Activated naive CD8-positive, alpha-beta T cell treated with anti-CD3 and anti-CD28 coated beads for 36 hours (primary cell): Measurements from ENCODE around the gene BAZ1B. TPM values are rescaled to one million over a fixed set of nuclear protein-coding genes. Genes with fewer than 3 reads are reported as not detected.
"Not testable (repeated sequence)": the region's sequence is repeated elsewhere in the genome, so short reads cannot be mapped to it uniquely, and the experiment has no call there.

Experiments
- DNase-seq: peaks from one replicate; pipeline ENCODE4 v3.0.0; 2021
- H3K27ac Mint-ChIP-seq: one replicate; pipeline ENCODE4 v1.8.0; 2022; ENCODE audit warnings: mild to moderate bottlenecking, moderate library complexity, mixed read lengths
- H3K27me3 Mint-ChIP-seq: one replicate; pipeline ENCODE4 v1.8.0; 2022; ENCODE audit warnings: mild to moderate bottlenecking, mixed read lengths
- H3K36me3 Mint-ChIP-seq: one replicate; pipeline ENCODE4 v1.8.0; 2021; ENCODE audit warnings: mild to moderate bottlenecking, mixed read lengths
- H3K4me1 Mint-ChIP-seq: one replicate; pipeline ENCODE4 v1.8.0; 2021; ENCODE audit warnings: mixed read lengths
- H3K4me3 Mint-ChIP-seq: one replicate; pipeline ENCODE4 v1.8.0; 2022; ENCODE audit warnings: mild to moderate bottlenecking, moderate library complexity, mixed read lengths
- H3K9me3 Mint-ChIP-seq: one replicate; pipeline ENCODE4 v1.8.0; 2022; ENCODE audit warnings: mixed read lengths
- total RNA-seq, 2 experiments: library from RNA; stranded (reverse); gene quantifications; one replicate each; pipeline ENCODE4 v1.2.3, GENCODE V29; 2021

Gene BAZ1B
- total RNA-seq, 2 experiments from 2014 or later = 107 to 108 TPM

DNA sequence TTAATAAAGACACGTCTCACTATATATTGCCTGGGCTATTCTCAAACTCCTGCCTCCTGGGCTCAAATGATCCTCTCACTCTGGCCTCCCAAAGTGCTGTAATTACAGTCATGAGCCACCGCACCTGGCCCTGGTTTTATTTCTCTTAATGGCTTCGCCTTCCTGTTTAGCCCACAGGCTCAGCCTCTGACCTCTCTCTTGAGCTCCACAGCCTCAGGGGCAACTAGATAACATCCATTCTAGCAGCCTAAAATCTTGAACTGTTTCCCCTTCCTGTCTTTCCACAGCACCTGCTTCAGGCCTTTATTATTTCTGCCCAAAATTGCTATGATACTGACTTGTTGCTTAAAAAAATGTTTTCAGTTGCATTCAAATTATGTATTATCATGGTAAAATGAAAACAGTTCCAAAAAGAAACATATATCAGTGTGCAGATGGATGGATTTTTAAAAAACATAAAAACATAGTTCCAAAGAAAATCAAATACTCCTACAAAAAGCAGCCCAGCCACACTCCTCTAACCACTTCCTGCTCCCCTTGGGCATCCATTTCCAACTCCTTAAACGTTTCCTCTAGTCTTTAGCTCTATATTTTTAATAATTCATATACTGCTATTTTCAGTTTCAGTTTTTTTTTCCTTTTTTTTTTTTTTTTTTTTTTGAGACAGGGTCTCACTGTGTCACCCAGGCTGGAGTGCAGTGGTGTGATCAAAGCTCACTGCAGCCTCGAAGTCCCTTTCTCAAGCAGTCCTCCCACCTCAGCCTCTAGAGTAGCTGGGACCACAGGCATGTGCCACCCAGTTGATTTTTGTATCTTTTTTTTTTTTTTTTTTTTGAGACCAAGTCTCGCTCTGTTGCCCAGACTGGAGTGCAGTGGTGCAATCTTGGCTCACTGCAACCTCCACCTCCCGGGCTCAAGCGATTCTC lies 5.1 kb upstream of the BAZ1B start:
- peak overlapping the region; percentile 55 for H3K4me3 Mint-ChIP-seq
- H3K9me3 Mint-ChIP-seq = no peaks in the 10 kb centered on the region
- H3K27ac Mint-ChIP-seq = peak overlapping the region; percentile 89
- peaks cover 33% of the 10 kb centered on the region for H3K4me1 Mint-ChIP-seq
- peak; percentile 5 for DNase-seq
- no peaks in the 10 kb centered on the region for H3K27me3 Mint-ChIP-seq
- peaks cover 9% of the 10 kb centered on the region for H3K36me3 Mint-ChIP-seq

DNA sequence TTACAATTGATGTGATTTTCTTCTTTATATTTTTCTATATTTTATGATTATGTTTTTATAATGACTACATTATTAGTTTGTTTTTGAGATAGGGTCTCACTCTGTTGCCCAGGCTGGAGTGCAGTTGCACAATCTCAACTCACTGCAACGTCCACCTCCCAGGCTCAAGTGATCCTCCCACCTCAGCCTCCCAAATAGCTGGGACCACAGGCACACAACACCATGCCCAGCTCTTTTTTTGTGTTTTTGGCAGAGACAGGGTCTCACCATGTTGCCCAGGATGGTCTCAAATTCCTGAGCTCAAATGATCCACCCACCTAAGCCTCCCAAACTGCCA lies 4.0 kb upstream of the BAZ1B start:
- H3K9me3 Mint-ChIP-seq, H3K4me3 Mint-ChIP-seq, DNase-seq, H3K27me3 Mint-ChIP-seq: not testable (repeated sequence)
- Mint-ChIP-seq H3K27ac (peak overlapping the region; percentile 88), H3K36me3 (peaks cover 11% of the 10 kb centered on the region), H3K4me1 (peaks cover 33% of the 10 kb centered on the region)

DNA sequence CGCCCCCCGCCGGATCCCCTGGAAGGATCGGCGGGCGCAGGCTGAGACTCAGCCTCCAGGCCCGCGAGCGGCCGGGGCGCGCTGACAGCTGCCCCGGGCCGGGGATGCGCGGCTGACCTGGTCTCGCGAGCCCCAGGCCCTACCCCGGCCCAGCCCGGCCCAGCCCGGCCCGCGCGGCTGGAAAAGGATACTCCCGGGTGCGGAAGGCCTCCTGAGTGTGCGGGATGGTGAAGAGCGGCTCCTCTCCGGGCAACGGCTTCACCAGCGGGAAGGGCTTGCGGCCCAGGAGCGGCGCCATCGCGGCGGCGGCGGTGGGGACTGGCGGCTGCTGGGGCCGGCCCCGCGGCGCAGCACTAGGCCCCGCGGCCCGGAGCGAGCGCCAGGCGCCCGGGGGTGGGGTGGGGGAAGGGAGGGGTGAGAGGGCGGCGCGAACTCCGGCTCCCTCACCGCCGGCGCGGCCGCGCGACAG lies 423 bp downstream of the BAZ1B start:
- Mint-ChIP-seq H3K4me3 (peak overlapping the region; percentile 87), H3K4me1 (peaks cover 50% of the 10 kb centered on the region), H3K27ac (peak overlapping the region; percentile 66), H3K36me3 (peaks cover 49% of the 10 kb centered on the region), H3K9me3 (no peaks in the 10 kb centered on the region), H3K27me3 (no peaks in the 10 kb centered on the region)
- no peak for DNase-seq

DNA sequence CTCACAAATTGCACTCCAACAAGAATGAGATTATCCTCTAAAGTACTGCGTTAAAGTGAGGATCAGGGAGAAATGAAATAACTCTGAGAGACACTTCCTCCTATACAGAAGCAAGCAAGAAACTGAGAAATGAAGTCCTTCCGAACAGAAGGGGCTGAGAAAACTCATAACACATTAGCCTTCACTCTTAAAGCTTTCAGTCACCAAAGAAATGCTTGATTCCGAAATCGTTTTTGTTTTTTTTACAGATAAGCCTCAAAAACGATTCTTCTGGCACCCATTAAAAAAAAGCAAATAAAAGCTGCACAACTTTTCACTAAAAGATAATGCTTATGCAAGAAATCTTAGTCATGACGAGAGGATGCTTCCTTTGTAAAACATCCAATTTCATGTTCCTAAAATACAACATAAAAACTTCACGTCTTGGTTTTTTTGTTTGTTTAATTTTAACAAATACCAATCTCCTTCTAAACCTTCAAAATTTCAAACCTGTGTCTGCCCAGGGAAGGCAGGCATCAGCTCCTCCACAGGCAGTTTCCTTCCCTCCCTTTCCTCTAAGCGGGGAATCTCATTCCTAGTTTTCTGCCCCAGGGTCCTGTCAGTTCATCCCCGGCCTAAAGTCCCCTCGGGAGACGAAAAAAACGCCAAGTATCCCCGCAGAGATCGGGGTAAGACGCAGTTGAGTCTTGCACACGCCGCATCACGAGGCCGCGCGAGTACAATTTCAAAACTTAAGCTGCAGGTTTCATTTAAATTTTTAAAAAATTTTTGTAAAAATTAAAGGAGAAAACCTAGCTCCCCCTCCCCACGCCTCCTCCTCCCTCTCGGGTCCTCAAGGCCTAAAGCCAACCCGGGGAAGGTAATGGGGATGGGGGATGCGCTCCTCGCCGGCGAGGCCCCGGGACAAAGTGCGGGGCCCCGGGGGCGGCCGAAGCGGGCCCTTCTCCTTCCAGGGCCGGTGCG lies 1.1 kb downstream of the BAZ1B start:
- H3K27me3 Mint-ChIP-seq = no peaks in the 10 kb centered on the region
- peak; percentile 8 for DNase-seq
- H3K27ac Mint-ChIP-seq = peak overlapping the region; percentile 95
- H3K4me1 Mint-ChIP-seq = peaks cover 50% of the 10 kb centered on the region
- H3K9me3 Mint-ChIP-seq = no peaks in the 10 kb centered on the region
- H3K36me3 Mint-ChIP-seq = peaks cover 49% of the 10 kb centered on the region
- peak overlapping the region; percentile 99 for H3K4me3 Mint-ChIP-seq

DNA sequence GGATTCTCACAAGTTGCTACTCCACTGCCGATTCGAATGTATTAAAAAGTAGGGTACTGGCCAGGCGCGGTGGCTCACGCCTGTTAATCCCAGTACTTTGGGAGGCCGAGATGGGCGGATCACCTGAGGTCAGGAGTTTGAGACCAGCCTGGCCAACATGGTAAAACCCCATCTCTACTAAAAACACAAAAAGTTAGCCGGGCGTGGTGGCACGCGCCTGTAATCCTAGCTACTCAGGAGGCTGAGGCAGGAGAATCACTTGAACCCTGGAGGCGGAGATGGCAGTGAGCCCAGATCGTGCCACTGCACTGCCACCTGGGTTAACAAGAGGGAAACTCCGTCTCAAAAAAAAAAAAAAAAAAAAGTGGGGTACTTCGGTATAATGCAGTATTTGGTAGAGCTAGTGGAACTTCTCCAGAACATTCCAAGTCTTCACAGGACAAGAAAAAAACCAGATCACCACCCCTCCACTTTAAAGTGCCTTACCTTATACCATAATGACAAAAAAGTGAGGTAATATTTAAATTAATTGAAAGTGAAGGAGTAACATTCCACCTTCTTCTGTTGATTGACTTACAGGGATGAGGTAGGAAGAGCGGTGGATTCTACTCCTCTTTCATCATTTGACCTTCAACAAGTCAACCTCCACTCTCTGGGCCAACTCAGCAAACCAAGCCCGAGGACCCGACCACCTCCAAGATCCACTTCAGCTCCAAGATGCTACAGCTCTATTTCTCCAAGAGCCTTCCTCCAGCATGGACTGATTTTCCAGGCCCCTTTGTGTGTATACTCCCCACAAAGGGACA lies 2.0 kb downstream of the BAZ1B start:
- Mint-ChIP-seq H3K36me3 (peaks cover 55% of the 10 kb centered on the region), H3K4me3 (peak overlapping the region; percentile 99), H3K27ac (peak overlapping the region; percentile 95), H3K4me1 (peaks cover 43% of the 10 kb centered on the region), H3K9me3 (no peaks in the 10 kb centered on the region), H3K27me3 (no peaks in the 10 kb centered on the region)
- DNase-seq = peak; percentile 11

DNA sequence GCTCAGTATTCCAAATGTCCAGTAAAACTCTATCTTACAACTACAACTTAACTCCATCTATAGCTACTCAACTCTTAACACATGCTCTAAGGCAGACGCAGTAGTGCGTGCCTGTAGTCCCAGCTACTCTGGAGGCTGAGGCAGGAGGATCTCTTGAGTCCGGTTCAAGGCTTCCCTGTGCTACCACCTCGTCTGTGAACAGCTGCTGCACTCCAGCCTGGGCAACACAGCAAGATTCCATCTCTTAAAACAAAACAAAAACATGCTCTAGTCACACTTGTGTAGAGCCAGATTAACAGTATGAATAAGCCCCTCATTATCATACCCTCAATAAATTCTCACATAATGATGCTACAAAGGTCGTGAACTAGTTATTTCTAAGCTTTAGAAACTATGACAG lies 3.6 kb downstream of the BAZ1B start:
- Mint-ChIP-seq H3K9me3 (no peaks in the 10 kb centered on the region), H3K27ac (peak overlapping the region; percentile 8), H3K27me3 (no peaks in the 10 kb centered on the region), H3K36me3 (peaks cover 62% of the 10 kb centered on the region), H3K4me3 (peak overlapping the region; percentile 99), H3K4me1 (peaks cover 41% of the 10 kb centered on the region)
- DNase-seq = no peak

DNA sequence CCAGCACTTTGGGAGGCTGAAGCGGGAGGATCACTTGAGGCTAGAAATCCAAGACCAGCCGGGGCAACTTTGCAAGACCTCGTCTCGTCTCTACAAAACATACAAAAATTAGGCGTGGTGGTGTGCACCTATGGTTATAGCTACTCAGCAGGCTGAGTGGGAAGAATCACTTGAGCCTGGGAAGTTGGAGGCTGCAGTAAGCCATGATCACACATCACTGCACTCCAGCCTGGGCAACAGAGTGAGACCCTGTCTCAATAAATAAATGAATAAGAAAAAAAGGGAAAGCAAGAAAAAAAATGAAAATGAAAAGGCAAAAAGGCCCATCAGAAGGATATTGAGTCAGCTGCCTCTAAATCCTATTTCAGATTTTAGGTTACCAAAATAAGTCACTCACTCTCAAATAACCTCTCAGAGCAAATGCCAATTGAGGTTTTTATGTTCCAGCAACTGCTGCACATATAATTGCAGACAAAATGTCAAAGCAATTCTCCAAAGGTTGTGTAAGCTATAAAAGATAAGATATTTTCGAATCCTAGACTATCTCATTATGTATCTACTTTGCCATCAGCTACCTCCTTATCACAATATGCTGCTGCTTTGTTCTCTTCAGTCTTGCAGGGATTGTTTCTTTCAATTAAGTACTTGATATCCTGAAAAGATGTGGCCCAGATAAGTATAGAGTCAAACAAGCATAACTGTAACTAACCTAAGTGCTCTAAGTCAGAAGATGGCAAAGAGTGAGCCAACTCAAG lies 4.7 kb downstream of the BAZ1B start:
- no peak for DNase-seq
- Mint-ChIP-seq H3K4me3 (no peak overlapping the region), H3K27me3 (no peaks in the 10 kb centered on the region), H3K9me3 (no peaks in the 10 kb centered on the region), H3K4me1 (peaks cover 45% of the 10 kb centered on the region), H3K27ac (peak overlapping the region; percentile 45), H3K36me3 (peaks cover 61% of the 10 kb centered on the region)

DNA sequence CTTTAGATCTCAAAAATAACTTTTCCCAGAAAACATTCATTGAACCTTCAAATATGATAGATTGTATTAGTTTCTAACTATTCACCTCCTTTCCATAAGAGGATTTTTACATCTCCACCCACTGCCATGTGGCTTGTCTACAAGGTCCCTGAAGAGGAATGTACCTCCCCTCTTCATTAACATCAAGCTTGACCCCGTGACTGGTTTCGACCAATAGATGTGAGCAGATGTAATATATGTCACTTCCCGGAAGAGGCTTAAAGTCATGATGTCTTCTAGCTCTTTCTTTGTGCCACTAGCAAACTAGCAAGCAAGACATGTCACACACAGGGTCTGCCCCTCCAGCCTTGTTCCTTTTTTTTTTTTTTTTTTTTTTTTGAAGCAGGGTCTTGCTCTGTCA lies 6.9 kb downstream of the BAZ1B start:
- no peak for DNase-seq
- H3K4me3 Mint-ChIP-seq = no peak overlapping the region
- H3K4me1 Mint-ChIP-seq = peaks cover 45% of the 10 kb centered on the region
- H3K36me3 Mint-ChIP-seq = peaks cover 55% of the 10 kb centered on the region
- H3K27me3 Mint-ChIP-seq = no peaks in the 10 kb centered on the region
- H3K27ac Mint-ChIP-seq = no peak overlapping the region
- H3K9me3 Mint-ChIP-seq = no peaks in the 10 kb centered on the region

DNA sequence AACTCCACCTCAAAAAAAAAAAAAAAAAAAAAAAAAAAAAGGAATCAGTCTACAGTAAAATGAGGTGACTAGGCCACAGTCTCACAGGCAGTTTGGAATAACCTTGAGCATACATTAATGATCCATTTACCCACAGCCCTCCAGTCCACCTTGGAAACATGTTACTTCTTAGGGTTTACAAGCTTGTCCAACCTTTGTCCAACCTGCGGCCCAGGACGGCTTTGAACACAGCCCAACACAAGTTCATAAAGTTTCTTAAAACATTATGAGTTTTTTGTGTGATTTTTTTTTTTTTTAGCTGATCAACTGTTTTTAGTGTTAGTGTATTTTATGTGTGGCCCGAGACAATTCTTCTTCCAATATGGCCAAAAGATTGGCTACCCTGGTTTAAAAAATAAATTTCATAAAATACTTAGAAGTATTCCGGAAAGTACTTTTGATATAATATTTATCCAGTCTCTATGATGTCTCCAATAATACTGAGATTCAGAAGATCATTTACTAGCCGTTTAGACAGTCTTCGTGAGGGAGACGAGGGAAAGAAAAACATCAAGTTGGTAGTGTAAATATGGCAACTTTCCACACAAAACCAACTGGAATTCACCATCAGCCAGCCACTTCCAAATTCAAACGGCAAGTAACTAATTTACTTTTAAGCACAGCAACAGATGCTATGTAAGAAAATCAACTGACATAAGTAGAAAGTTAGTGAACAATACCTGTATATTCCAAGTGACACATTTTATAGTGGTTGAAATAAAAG lies 9.9 kb downstream of the BAZ1B start:
- no peak for DNase-seq
- Mint-ChIP-seq H3K27ac (no peak overlapping the region), H3K27me3 (no peaks in the 10 kb centered on the region), H3K4me3 (no peak overlapping the region), H3K4me1 (peaks cover 21% of the 10 kb centered on the region), H3K9me3 (no peaks in the 10 kb centered on the region), H3K36me3 (peaks cover 42% of the 10 kb centered on the region)

DNA sequence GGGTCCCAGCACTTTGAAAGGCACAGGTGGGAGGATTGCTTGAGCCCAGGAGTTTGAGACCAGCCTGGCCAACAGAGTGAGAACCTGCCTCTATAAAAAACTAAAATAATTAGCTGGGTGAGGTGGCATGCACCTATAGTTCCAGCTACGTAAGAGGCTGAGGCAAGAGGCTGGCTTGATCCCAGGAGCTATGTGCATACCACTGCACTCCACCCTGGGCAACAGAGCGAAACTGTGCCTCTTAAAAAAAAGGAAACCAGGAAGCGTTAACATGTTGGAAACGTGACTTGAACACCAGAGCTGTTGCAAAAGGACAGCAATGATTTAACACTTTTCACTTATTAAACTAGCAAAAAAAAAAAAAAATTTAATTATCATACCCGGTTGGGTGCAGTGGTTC lies 12.6 kb downstream of the BAZ1B start:
- no peak for DNase-seq
- Mint-ChIP-seq H3K4me1 (peaks cover 13% of the 10 kb centered on the region), H3K27me3 (no peaks in the 10 kb centered on the region), H3K9me3 (no peaks in the 10 kb centered on the region), H3K4me3 (no peak overlapping the region), H3K27ac (no peak overlapping the region), H3K36me3 (peaks cover 30% of the 10 kb centered on the region)

DNA sequence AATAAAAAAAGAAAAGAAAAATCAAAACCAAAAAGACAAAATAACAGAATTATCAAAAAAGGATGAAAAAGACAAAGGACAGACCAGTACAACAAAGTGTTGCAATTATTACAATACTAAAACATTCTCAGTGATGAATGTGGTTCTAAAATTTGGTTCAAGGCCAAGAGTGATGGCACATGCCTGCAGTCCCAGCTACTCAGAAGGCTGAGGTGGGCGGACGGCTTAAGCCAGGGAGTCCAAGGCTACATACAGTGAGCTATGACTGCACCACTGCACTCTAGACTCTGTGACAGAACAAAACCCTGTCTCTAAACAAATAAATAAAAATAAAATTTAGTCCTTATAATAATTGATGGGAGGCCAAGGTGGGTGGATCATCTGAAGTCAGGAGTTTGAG lies 14.5 kb downstream of the BAZ1B start:
- no peaks in the 10 kb centered on the region for H3K27me3 Mint-ChIP-seq
- H3K27ac Mint-ChIP-seq = no peak overlapping the region
- H3K9me3 Mint-ChIP-seq = no peaks in the 10 kb centered on the region
- peaks cover 4% of the 10 kb centered on the region for H3K4me1 Mint-ChIP-seq
- H3K4me3 Mint-ChIP-seq = no peak overlapping the region
- no peak for DNase-seq
- H3K36me3 Mint-ChIP-seq = peaks cover 25% of the 10 kb centered on the region

DNA sequence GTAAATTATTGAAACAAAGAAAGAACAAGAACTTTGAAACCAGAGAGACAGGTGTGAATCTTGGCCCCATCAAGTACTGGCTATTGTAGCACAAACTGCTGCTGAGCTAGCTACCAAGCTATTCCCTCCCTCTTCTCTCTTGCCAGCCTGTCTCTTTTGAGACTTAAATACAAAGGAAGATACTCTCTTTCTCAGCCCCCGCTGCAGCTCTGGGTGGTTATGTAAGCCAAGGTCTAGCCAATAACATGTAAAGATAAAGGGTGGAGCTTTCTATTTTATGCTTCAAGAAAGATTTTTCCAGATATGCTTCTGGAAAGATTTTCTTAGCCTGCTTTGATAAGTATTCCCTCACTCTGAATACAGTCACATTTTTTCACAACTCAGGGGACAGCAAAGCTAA lies 17.2 kb downstream of the BAZ1B start:
- Mint-ChIP-seq H3K4me1 (no peaks in the 10 kb centered on the region), H3K9me3 (no peaks in the 10 kb centered on the region), H3K27ac (no peak overlapping the region), H3K36me3 (peaks cover 26% of the 10 kb centered on the region), H3K27me3 (no peaks in the 10 kb centered on the region), H3K4me3 (no peak overlapping the region)
- no peak for DNase-seq

DNA sequence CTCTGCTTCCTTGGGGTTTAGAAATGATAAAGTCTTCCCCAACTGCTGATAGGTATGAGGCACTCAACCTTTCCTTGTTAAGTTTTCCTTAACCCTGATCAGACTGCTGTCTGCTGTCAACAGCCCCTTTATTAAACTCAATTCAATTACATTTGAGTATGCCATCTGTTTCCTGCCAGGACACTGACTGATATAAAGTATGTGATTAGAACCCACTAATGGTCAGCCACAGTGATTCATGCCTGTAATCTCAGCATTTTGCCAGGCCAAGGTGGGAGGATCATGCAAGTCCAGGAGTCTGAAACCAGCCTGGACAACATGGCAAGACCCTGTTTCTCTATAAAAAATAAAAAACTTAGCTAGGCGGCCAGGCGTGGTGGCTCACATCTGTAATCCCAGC lies 18.1 kb downstream of the BAZ1B start:
- Mint-ChIP-seq H3K4me3 (no peak overlapping the region), H3K27ac (no peak overlapping the region), H3K9me3 (no peaks in the 10 kb centered on the region), H3K36me3 (peaks cover 27% of the 10 kb centered on the region), H3K27me3 (no peaks in the 10 kb centered on the region), H3K4me1 (no peaks in the 10 kb centered on the region)
- no peak for DNase-seq
